Measurements from ENCODE around the gene FCHSD1. TPM values are rescaled to one million over a fixed set of nuclear protein-coding genes. Genes with fewer than 3 reads are reported as not detected.

FCHSD1 gene
- total and polyA plus RNA-seq, 2 experiments from 2014 or later: 18.0 to 27.4 TPM

DNA sequence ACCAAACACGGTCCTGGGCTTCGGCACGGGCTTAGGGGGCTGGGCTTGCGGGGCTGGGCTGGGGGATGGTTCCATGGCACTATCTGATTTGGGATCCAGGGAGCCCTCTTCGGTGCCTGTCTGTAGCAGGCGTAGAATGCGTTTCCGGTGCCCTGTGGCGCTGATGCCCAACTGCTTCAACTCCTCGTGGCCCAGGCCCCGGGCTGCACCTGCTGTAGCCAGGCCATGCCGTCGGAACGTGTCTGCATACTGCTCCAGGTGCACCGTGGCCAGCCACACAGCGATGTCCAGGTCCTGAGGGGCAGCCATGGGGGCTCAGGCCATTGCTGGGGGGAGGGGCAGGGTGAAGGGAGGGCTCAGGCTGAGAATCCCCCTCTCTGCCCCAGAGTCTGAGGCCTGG, 29.0 kb upstream of the FCHSD1 start:
- 94% methylated on average over 12 of the region's 16 CpGs for WGBS (ENCODE audit: low lambda C conversion rate, missing lambda C conversion rate)
- TF ChIP-seq EZH2 (IDR thresholded peaks at IDR 0.05; ENCODE audit: borderline replicate concordance) (no peak), CTCF (IDR thresholded peaks at IDR 0.05; ENCODE audit: poor library complexity) (no peak), EZH2phosphoT487 (IDR thresholded peaks at IDR 0.05; ENCODE audit: low read depth, severe bottlenecking, unreplicated experiment) (no peak)
- H3K9me3 ChIP-seq (ENCODE audit: low read depth): no peaks in the 10 kb centered on the region
- no peak overlapping the region for H3K27ac ChIP-seq
- H3K27me3 ChIP-seq: no peaks in the 10 kb centered on the region
- no peaks in the 10 kb centered on the region for H3K36me3 ChIP-seq (replicated peaks; ENCODE audit: insufficient read depth, low read depth)
- peak overlapping the region; percentile 73 for H3K4me2 ChIP-seq
- no peaks in the 10 kb centered on the region for H3K9me2 ChIP-seq (replicated peaks; ENCODE audit: insufficient read depth)
- H3K79me2 ChIP-seq: no peaks in the 10 kb centered on the region
- peaks cover 18% of the 10 kb centered on the region for H3K4me1 ChIP-seq (ENCODE audit: insufficient read depth)
- no peak overlapping the region for H3K4me3 ChIP-seq
- H2AFZ ChIP-seq: no peak overlapping the region
- no peaks in the 10 kb centered on the region for H4K20me1 ChIP-seq (ENCODE audit: insufficient read depth, poor library complexity, severe bottlenecking)
- DNase-seq (ENCODE audit: low spot score): no peak

- TF ChIP-seq EZH2 (IDR thresholded peaks at IDR 0.05; ENCODE audit: borderline replicate concordance): no peak
- TF ChIP-seq EZH2phosphoT487 (IDR thresholded peaks at IDR 0.05; ENCODE audit: low read depth, severe bottlenecking, unreplicated experiment): no peak
- TF ChIP-seq CTCF (IDR thresholded peaks at IDR 0.05; ENCODE audit: poor library complexity): no peak
- no peaks in the 10 kb centered on the region for H4K20me1 ChIP-seq (ENCODE audit: insufficient read depth, poor library complexity, severe bottlenecking)
- H3K27ac ChIP-seq: no peak overlapping the region
- H3K9me2 ChIP-seq (replicated peaks; ENCODE audit: insufficient read depth): no peaks in the 10 kb centered on the region
- no peak overlapping the region for H3K4me3 ChIP-seq
- no peaks in the 10 kb centered on the region for H3K9me3 ChIP-seq (ENCODE audit: low read depth)
- H3K36me3 ChIP-seq (replicated peaks; ENCODE audit: insufficient read depth, low read depth): no peaks in the 10 kb centered on the region
- H3K4me2 ChIP-seq: no peak overlapping the region
- no peaks in the 10 kb centered on the region for H3K79me2 ChIP-seq
- no peak overlapping the region for H2AFZ ChIP-seq
- no peaks in the 10 kb centered on the region for H3K27me3 ChIP-seq
- no peak for DNase-seq (ENCODE audit: low spot score)
- peaks cover 14% of the 10 kb centered on the region for H3K4me1 ChIP-seq (ENCODE audit: insufficient read depth)
Measured at GRCh38 chr5:141677415-141677814, 26.2 kb upstream of the FCHSD1 start.

DNA sequence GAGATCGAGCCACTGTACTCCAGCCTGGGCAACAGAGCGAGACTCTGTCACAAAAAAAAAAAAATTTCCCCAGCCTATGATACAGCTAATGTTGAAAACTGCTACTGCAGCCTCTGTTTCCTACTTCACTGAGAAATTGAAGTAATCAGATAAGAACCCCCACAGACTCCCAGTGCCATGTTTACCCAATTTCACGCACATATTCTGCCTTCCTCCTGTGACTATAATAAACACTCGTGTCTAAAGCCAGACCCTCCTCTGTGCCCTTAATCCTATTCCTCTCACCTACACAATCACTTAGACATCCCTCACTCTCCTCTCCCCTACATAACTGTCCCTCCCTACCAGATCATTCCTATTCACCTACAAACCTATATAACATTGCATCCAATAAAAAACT, 24.5 kb upstream of the FCHSD1 start:
- H3K36me3 ChIP-seq (replicated peaks; ENCODE audit: insufficient read depth, low read depth): no peaks in the 10 kb centered on the region
- no peaks in the 10 kb centered on the region for H4K20me1 ChIP-seq (ENCODE audit: insufficient read depth, poor library complexity, severe bottlenecking)
- no peaks in the 10 kb centered on the region for H3K79me2 ChIP-seq
- no peak overlapping the region for H3K4me3 ChIP-seq
- no peak overlapping the region for H3K4me2 ChIP-seq
- H3K9me2 ChIP-seq (replicated peaks; ENCODE audit: insufficient read depth): no peaks in the 10 kb centered on the region
- no peaks in the 10 kb centered on the region for H3K27me3 ChIP-seq
- TF ChIP-seq CTCF (IDR thresholded peaks at IDR 0.05; ENCODE audit: poor library complexity) (no peak), EZH2 (IDR thresholded peaks at IDR 0.05; ENCODE audit: borderline replicate concordance) (no peak), EZH2phosphoT487 (IDR thresholded peaks at IDR 0.05; ENCODE audit: low read depth, severe bottlenecking, unreplicated experiment) (no peak)
- H3K27ac ChIP-seq: no peak overlapping the region
- WGBS (ENCODE audit: low lambda C conversion rate, missing lambda C conversion rate): 91% methylated on average over 4 of the region's 4 CpGs
- no peak for DNase-seq (ENCODE audit: low spot score)
- no peaks in the 10 kb centered on the region for H3K9me3 ChIP-seq (ENCODE audit: low read depth)
- H3K4me1 ChIP-seq (ENCODE audit: insufficient read depth): peaks cover 2% of the 10 kb centered on the region
- H2AFZ ChIP-seq: no peak overlapping the region

DNA sequence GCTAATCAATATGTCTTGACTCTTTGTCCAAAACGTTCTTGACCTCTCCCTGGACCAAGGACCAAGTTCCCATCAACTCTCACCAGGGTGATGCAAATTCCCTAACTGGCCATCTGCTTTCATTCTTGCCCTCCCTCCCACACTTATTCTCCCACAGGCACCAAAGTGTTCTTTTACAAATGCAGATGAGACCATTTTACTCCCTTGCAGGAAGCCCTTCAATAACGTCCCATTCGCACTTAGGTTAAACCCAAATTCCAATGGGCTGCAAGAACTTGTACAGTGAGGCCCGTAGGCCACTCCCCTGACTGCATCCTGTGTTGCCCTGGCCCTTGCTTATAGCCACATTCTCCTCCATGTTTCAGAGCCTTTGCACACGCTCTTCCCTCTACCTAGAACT, 23.5 kb upstream of the FCHSD1 start:
- H2AFZ ChIP-seq: no peak overlapping the region
- no peaks in the 10 kb centered on the region for H3K9me2 ChIP-seq (replicated peaks; ENCODE audit: insufficient read depth)
- H3K27ac ChIP-seq: no peak overlapping the region
- H3K27me3 ChIP-seq: no peaks in the 10 kb centered on the region
- H3K36me3 ChIP-seq (replicated peaks; ENCODE audit: insufficient read depth, low read depth): no peaks in the 10 kb centered on the region
- H4K20me1 ChIP-seq (ENCODE audit: insufficient read depth, poor library complexity, severe bottlenecking): no peaks in the 10 kb centered on the region
- WGBS (ENCODE audit: low lambda C conversion rate, missing lambda C conversion rate): 79% methylated on average over 5 of the region's 5 CpGs
- H3K4me1 ChIP-seq (ENCODE audit: insufficient read depth): no peaks in the 10 kb centered on the region
- TF ChIP-seq CTCF (IDR thresholded peaks at IDR 0.05; ENCODE audit: poor library complexity) (no peak), EZH2 (IDR thresholded peaks at IDR 0.05; ENCODE audit: borderline replicate concordance) (no peak), EZH2phosphoT487 (IDR thresholded peaks at IDR 0.05; ENCODE audit: low read depth, severe bottlenecking, unreplicated experiment) (no peak)
- no peak overlapping the region for H3K4me2 ChIP-seq
- no peak overlapping the region for H3K4me3 ChIP-seq
- H3K9me3 ChIP-seq (ENCODE audit: low read depth): no peaks in the 10 kb centered on the region
- DNase-seq (ENCODE audit: low spot score): no peak
- no peaks in the 10 kb centered on the region for H3K79me2 ChIP-seq
